Adrenal gland (tissue), 5 donors: ENCODE results near the gene PTPRN2.

Source experiments
- POLR2A ChIP-seq, 2 donors: fragments of 450-650 bp; IDR thresholded peaks; one replicate each; pipeline ENCODE4 v1.6.1; 2017; ENCODE audit warnings: antibody characterized with exemption in 2 of 2, mild to moderate bottlenecking in 2 of 2, moderate library complexity in 1 of 2
- TF ChIP-seq, protein P1 (sequence below), 6 experiments: fragments of 450-650 bp in 4 of 6; fragments of 200-600 bp in 2 of 6; sonication (generic) in 1 of 6; IDR thresholded peaks; 1 replicate in 5 of 6; 2 replicates in 1 of 6; pipeline versions ENCODE4 v1.5.1 to v1.8.0; 2016 to 2021; ENCODE audit warnings: antibody characterized with exemption in 6 of 6, mild to moderate bottlenecking in 2 of 6, moderate library complexity in 1 of 6
- donor health status: DM: no; HTN: no; CAD: no.

DNA sequence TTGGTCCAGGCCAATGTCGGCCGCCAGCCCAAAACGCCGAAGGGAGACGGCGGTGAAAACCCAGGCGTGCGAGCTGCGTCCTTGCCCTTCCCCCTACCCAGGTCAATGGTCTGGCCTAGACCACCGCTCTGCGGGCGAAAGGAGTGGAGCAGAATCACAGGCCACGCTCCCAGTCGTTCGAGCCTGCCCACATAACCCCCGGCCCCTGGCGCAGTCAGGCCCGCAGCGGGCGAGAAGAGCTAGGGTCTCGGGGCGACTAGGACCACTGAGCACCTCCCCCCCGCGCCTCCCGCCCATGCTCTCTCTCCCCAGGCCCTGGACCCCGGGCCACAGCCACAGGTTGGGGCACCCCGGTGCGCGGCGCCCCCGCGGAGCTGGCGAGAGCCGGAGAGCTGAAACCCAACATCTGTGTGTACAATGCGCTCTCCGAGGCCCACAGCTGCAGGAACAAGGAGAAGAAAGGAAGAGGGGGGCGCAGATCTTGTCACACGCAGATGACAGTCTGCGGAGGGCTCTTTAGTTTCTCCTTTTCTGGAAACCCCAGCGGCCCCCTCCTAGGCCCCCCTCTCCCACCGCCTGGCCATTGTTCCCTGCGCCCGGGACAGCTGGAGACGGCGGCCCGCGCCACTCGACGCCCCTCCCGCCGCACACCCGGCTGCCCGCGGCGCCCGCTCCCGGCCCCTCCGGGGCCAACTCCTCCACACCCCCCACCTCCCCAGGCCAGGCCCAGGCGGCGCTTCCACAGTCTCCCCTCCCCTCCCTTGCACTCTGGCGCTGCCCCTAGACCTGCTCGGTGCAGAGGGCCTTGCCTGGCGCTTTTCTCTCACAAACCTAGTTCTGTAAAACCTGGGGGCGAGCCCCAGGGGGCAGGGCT, 895.8 kb downstream of the PTPRN2 start:
- TF ChIP-seq, protein P1, sequence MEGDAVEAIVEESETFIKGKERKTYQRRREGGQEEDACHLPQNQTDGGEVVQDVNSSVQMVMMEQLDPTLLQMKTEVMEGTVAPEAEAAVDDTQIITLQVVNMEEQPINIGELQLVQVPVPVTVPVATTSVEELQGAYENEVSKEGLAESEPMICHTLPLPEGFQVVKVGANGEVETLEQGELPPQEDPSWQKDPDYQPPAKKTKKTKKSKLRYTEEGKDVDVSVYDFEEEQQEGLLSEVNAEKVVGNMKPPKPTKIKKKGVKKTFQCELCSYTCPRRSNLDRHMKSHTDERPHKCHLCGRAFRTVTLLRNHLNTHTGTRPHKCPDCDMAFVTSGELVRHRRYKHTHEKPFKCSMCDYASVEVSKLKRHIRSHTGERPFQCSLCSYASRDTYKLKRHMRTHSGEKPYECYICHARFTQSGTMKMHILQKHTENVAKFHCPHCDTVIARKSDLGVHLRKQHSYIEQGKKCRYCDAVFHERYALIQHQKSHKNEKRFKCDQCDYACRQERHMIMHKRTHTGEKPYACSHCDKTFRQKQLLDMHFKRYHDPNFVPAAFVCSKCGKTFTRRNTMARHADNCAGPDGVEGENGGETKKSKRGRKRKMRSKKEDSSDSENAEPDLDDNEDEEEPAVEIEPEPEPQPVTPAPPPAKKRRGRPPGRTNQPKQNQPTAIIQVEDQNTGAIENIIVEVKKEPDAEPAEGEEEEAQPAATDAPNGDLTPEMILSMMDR (IDR thresholded peaks at IDR 0.05), result no peak
- no peak for TF ChIP-seq POLR2A (IDR thresholded peaks at IDR 0.05)
